HFF-Myc (cell line): ENCODE measurements around the gene MAML2.

ENCODE experiments used
- DNase-seq: peaks from one replicate; pipeline ENCODE4 v3.0.0-alpha.2; 2011; ENCODE audit warnings: low read depth; ENCODE audit errors: extremely low read depth
- H3K4me3 ChIP-seq: replicated peaks from 2 replicates; pipeline ENCODE4 v1.5.1; 2011; ENCODE audit warnings: low read depth, mild to moderate bottlenecking, control low read depth, low read length
- CTCF ChIP-seq: IDR thresholded peaks from 2 replicates; pipeline ENCODE4 v1.5.1; 2012; ENCODE audit warnings: mild to moderate bottlenecking, low read depth, low read length, control low read depth; ENCODE audit errors: missing control alignments

MAML2 gene

GRCh38 chr11:96112192-96113128, 230.5 kb downstream of the MAML2 start:
- DNase-seq = no peak
- TF ChIP-seq CTCF = no peak

GRCh38 chr11:96111308-96111707, 231.7 kb downstream of the MAML2 start:
- TF ChIP-seq CTCF = no peak
- DNase-seq = no peak
- no peak overlapping the region for H3K4me3 ChIP-seq

More at GRCh38 chr11:96112192-96113128, 230.5 kb downstream of the MAML2 start:
- H3K4me3 ChIP-seq = no peak overlapping the region

- no peak overlapping the region for H3K4me3 ChIP-seq
- DNase-seq = no peak
- no peak for TF ChIP-seq CTCF
Observed at GRCh38 chr11:96110302-96110701, 232.7 kb downstream of the MAML2 start.

GRCh38 chr11:96109331-96110030, 233.5 kb downstream of the MAML2 start:
- no peak overlapping the region for H3K4me3 ChIP-seq
- no peak for TF ChIP-seq CTCF
- DNase-seq = no peak

- no peak for DNase-seq
- TF ChIP-seq CTCF = no peak
- no peak overlapping the region for H3K4me3 ChIP-seq
Observed at GRCh38 chr11:96107143-96107824, 235.7 kb downstream of the MAML2 start.

- DNase-seq = no peak
- no peak for TF ChIP-seq CTCF
Observed at GRCh38 chr11:96106645-96107044, 236.3 kb downstream of the MAML2 start.

More at GRCh38 chr11:96106645-96107044, 236.3 kb downstream of the MAML2 start:
- no peak overlapping the region for H3K4me3 ChIP-seq
